Cardiac ventricle fibroblast (primary cell): ENCODE data around the gene YEATS4. TPM values are rescaled to one million over a fixed set of nuclear protein-coding genes. Genes with fewer than 3 reads are reported as not detected.

Source experiments
- total RNA-seq: library from RNA; depleted of rRNA; stranded (reverse); fragments of >200 nt; gene quantifications from 2 replicates; pipeline ENCODE4 v1.2.3, GENCODE V29; 2015

YEATS4 gene
- 13.0 and 29.0 TPM in 2 replicates for total RNA-seq

DNA sequence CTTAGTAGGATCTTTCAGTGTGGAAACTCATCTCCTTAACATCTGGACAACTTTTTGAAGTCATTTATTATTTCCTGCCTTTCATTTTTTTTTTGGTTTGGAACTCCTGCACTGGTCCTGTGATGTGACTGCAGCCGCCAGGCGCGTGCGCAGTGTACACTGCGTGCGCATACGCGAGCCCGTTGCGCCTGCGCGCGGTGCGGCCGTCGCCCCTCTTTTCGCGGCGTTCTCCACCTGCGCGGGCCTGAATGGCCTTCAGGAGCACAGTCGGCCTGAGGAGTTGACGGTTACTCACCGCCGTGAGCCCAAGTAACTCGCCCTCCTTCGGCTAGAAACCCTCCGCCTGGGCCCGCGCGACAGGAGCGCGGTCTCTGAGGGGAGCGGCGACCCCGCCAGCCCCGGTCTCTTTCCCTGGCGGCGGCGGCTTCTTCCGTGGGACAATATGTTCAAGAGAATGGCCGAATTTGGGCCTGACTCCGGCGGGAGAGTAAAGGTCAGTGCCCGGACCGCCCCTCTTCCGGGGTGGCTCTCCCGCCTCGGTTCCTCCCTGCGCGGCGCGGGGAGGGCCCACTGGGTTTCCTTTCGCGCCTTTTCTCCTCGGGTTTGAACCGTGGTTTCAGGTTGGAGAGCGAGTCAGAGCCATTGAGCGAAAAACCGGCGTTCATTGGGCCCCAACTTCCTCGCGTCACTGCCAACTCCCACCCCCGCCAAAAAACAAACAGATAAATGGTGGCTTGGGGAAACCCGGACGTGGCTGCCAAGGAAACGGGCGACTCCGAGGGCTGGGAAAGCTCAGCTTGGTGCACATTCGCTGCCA lies at the start of gene YEATS4:
YEATS4 (plus strand) TSS at position 213 of the 817 bp plus-strand sequence; CDS start at position 443, 230 bp downstream.

DNA sequence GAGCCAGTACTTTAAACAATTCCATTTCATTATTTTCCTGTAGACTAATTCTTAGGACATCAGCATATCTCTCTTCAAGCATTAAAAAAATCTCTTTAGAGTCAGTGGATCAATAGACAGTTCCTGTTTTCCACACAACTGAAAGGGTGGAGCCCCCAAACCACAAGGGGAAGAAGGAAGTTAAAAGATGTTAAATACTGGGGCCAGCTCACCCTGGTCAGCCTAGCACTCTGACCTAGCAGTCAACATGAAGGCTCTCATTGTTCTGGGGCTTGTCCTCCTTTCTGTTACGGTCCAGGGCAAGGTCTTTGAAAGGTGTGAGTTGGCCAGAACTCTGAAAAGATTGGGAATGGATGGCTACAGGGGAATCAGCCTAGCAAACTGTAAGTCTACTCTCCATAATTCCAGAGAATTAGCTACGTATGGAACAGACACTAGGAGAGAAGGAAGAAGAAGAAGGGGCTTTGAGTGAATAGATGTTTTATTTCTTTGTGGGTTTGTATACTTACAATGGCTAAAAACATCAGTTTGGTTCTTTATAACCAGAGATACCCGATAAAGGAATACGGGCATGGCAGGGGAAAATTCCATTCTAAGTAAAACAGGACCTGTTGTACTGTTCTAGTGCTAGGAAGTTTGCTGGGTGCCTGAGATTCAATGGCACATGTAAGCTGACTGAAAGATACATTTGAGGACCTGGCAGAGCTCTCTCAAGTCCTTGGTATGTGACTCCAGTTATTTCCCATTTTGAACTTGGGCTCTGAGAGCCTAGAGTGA lies 11.2 kb upstream of the YEATS4 start, which contains the start of gene LYZ:
LYZ (plus strand) TSS at position 220 of the 777 bp plus-strand sequence; CDS start at position 248, 28 bp downstream.

Other genes with a start within 250 kb of the YEATS4 start
- gene CPSF6, start 120.2 kb upstream of the YEATS4 start, total RNA-seq = 24.5 and 29.4 TPM in 2 replicates
- gene LYZ, start 11.4 kb upstream of the YEATS4 start, total RNA-seq = 0.31 TPM in 1 of 2 replicates, not detected in the other
- gene FRS2, start 110.6 kb downstream of the YEATS4 start, total RNA-seq = 37.6 and 41.1 TPM in 2 replicates
- 69.3 and 83.2 TPM in 2 replicates for gene CCT2, start 225.7 kb downstream of the YEATS4 start, total RNA-seq